GM23338 (cell line): ENCODE results near the gene FMN1. TPM values are rescaled to one million over a fixed set of nuclear protein-coding genes. Genes with fewer than 3 reads are reported as not detected.

Experiments used
- ATAC-seq: fragments of 200-7000 bp; cut with Tn5 transposase; 3 replicates; pipeline ENCODE4 v1.9.1; 2020
- DNase-seq: peaks from one replicate; pipeline ENCODE4 v3.0.0-alpha.2; 2015; ENCODE audit warnings: low spot score
- H2AFZ ChIP-seq: fragments of 200-600 bp; sonication (generic); 2 replicates; pipeline ENCODE4 v1.8.0; 2016; ENCODE audit warnings: antibody characterized with exemption, mild to moderate bottlenecking, moderate library complexity
- H3F3A ChIP-seq: fragments of 200-600 bp; sonication (generic); replicated peaks from 2 replicates; pipeline ENCODE4 v1.8.0; 2017; ENCODE audit warnings: antibody characterized with exemption, mixed run types, low read depth
- H3K27ac ChIP-seq: fragments of 200-600 bp; sonication (generic); 2 replicates; pipeline ENCODE4 v1.6.1; 2016; ENCODE audit warnings: low read depth
- H3K27me3 ChIP-seq: fragments of 200-600 bp; sonication (generic); 2 replicates; pipeline ENCODE4 v1.8.0; 2016; ENCODE audit warnings: mild to moderate bottlenecking, mixed run types, moderate library complexity; ENCODE audit not compliant: insufficient read depth
- H3K36me3 ChIP-seq: fragments of 200-600 bp; sonication (generic); 2 replicates; pipeline ENCODE4 v1.8.0; 2016; ENCODE audit warnings: mild to moderate bottlenecking; ENCODE audit not compliant: insufficient read depth
- H3K4me1 ChIP-seq: fragments of 200-600 bp; sonication (generic); 2 replicates; pipeline ENCODE4 v1.8.0; 2016; ENCODE audit warnings: mild to moderate bottlenecking, moderate library complexity; ENCODE audit not compliant: insufficient read depth
- H3K4me2 ChIP-seq: fragments of 200-600 bp; sonication (generic); 2 replicates; pipeline ENCODE4 v1.7.1; 2017; ENCODE audit warnings: mixed run types
- H3K4me3 ChIP-seq: fragments of 200-600 bp; sonication (generic); 2 replicates; pipeline ENCODE4 v1.6.1; 2016; ENCODE audit warnings: mixed run types
- H3K79me2 ChIP-seq: fragments of 200-600 bp; sonication (generic); replicated peaks from 2 replicates; pipeline ENCODE4 v1.8.0; 2017; ENCODE audit warnings: mild to moderate bottlenecking; ENCODE audit not compliant: insufficient read depth
- H3K9me2 ChIP-seq: fragments of 200-600 bp; sonication (generic); 2 replicates; pipeline ENCODE4 v1.8.0; 2017; ENCODE audit not compliant: insufficient read depth
- H4K20me1 ChIP-seq: fragments of 200-600 bp; sonication (generic); replicated peaks from 2 replicates; pipeline ENCODE4 v1.8.0; 2017; ENCODE audit warnings: mild to moderate bottlenecking; ENCODE audit not compliant: insufficient read depth
- H3K27ac Mint-ChIP-seq: 2 replicates; pipeline ENCODE4 v1.8.0; 2020; ENCODE audit warnings: inconsistent platforms, mild to moderate bottlenecking, moderate library complexity, mixed read lengths
- H3K27me3 Mint-ChIP-seq: 3 replicates; pipeline ENCODE4 v1.8.0; 2022; ENCODE audit warnings: low read depth, mild to moderate bottlenecking, moderate library complexity, mixed read lengths, inconsistent platforms; ENCODE audit not compliant: insufficient read depth, poor library complexity
- H3K36me3 Mint-ChIP-seq: 3 replicates; pipeline ENCODE4 v1.8.0; 2021; ENCODE audit warnings: low read depth, mild to moderate bottlenecking, inconsistent platforms, moderate library complexity, mixed read lengths
- H3K4me1 Mint-ChIP-seq: 3 replicates; pipeline ENCODE4 v1.8.0; 2020; ENCODE audit warnings: mild to moderate bottlenecking, inconsistent platforms, mixed read lengths
- H3K4me3 Mint-ChIP-seq: 3 replicates; pipeline ENCODE4 v1.8.0; 2021; ENCODE audit warnings: moderate library complexity, mild to moderate bottlenecking, inconsistent platforms, mixed read lengths
- H3K9me3 Mint-ChIP-seq: 3 replicates; pipeline ENCODE4 v1.8.0; 2020; ENCODE audit warnings: moderate library complexity, mild to moderate bottlenecking, inconsistent platforms, mixed read lengths
- CREB1 ChIP-seq: fragments of 250-450 bp; sonication (Bioruptor Pico); IDR thresholded peaks from 2 replicates; pipeline ENCODE4 v1.5.0; 2020; ENCODE audit warnings: low read depth, mild to moderate bottlenecking, moderate library complexity
- CTCF ChIP-seq, 2 experiments: fragments of 200-600 bp in 1 of 2; sonication (generic) in 1 of 2; conservative IDR thresholded peaks; 2 replicates each; pipeline versions ENCODE4 v1.5.1 to v1.6.1; 2016 to 2017; ENCODE audit warnings: antibody characterized with exemption in 2 of 2, low read depth in 2 of 2, mild to moderate bottlenecking in 2 of 2, moderate library complexity in 1 of 2
- ETS1 ChIP-seq: IDR thresholded peaks from 2 replicates; pipeline ENCODE4 v1.6.1; 2016; ENCODE audit warnings: antibody characterized with exemption
- EZH2 ChIP-seq: fragments of 200-600 bp; sonication (generic); IDR thresholded peaks from one replicate; pipeline ENCODE4 v1.8.0; 2017; ENCODE audit warnings: antibody characterized with exemption, mild to moderate bottlenecking, low read depth; ENCODE audit not compliant: unreplicated experiment
- EZH2phosphoT487 ChIP-seq: fragments of 200-600 bp; sonication (generic); IDR thresholded peaks from one replicate; pipeline ENCODE4 v1.8.1; 2018; ENCODE audit warnings: antibody characterized with exemption; ENCODE audit not compliant: unreplicated experiment
- JUNB ChIP-seq: IDR thresholded peaks from one replicate; pipeline ENCODE4 v1.6.1; 2016; ENCODE audit warnings: antibody characterized with exemption; ENCODE audit not compliant: unreplicated experiment
- NANOG ChIP-seq: IDR thresholded peaks from 2 replicates; pipeline ENCODE4 v1.6.1; 2016; ENCODE audit warnings: antibody characterized with exemption, borderline replicate concordance
- POLR2AphosphoS5 ChIP-seq: IDR thresholded peaks from 2 replicates; pipeline ENCODE4 v1.6.1; 2016; ENCODE audit warnings: antibody characterized with exemption, low read depth
- REST ChIP-seq: IDR thresholded peaks from one replicate; pipeline ENCODE4 v1.6.1; 2018; ENCODE audit warnings: antibody characterized with exemption; ENCODE audit not compliant: unreplicated experiment
- STAT1 ChIP-seq: IDR thresholded peaks from one replicate; pipeline ENCODE4 v1.6.1; 2016; ENCODE audit warnings: antibody characterized with exemption; ENCODE audit not compliant: unreplicated experiment
- ZNF114 ChIP-seq: fragments of 250-450 bp; sonication (Bioruptor Pico); IDR thresholded peaks from 2 replicates; pipeline ENCODE4 v1.5.0; 2020; ENCODE audit warnings: mild to moderate bottlenecking, moderate library complexity
- ZNF331 ChIP-seq: fragments of 250-450 bp; sonication (Bioruptor Pico); IDR thresholded peaks from 2 replicates; pipeline ENCODE4 v1.5.0; 2020; ENCODE audit warnings: low read depth, mild to moderate bottlenecking, moderate library complexity
- ZNF462 ChIP-seq: fragments of 250-450 bp; sonication (Bioruptor Pico); IDR thresholded peaks from 2 replicates; pipeline ENCODE4 v1.5.0; 2020; ENCODE audit warnings: mild to moderate bottlenecking, moderate library complexity
- polyA plus RNA-seq: library from polyadenylated mRNA; unstranded; fragments of >200 nt; fragmentation: Nextera tagmentation; extraction: Ambion mirVana; gene quantifications from 2 replicates; pipeline ENCODE4 v1.2.1, GENCODE V29; 2016
- total RNA-seq: library from RNA; depleted of rRNA; stranded (reverse); fragments of >200 nt; shearing (Covaris generic); gene quantifications from 2 replicates; pipeline ENCODE4 v1.2.3, GENCODE V29; 2014

Gene FMN1
- total and polyA plus RNA-seq, 2 experiments from 2014 or later: 1.2 to 1.6 TPM

- Histone ChIP-seq H3K27ac (no peak overlapping the region), H3K4me2 (no peak overlapping the region), H3K9me2 (no peaks in the 10 kb centered on the region; the same call in 1 of the 2 replicates), H3K79me2 (no peaks in the 10 kb centered on the region), H3K27me3 (peaks cover 8% of the 10 kb centered on the region; the same call in 1 of the 2 replicates), H3K4me1 (peaks cover 40% of the 10 kb centered on the region), H2AFZ (no peak overlapping the region), H3K36me3 (no peaks in the 10 kb centered on the region), H4K20me1 (no peaks in the 10 kb centered on the region), H3K4me3 (no peak overlapping the region), H3F3A (no peaks in the 10 kb centered on the region)
- Mint-ChIP-seq H3K36me3 (no peaks in the 10 kb centered on the region), H3K4me3 (no peak overlapping the region), H3K9me3 (no peaks in the 10 kb centered on the region), H3K27me3 (peaks cover 8% of the 10 kb centered on the region), H3K4me1 (peaks cover 39% of the 10 kb centered on the region), H3K27ac (no peak overlapping the region)
- DNase-seq (peak; percentile 26), ATAC-seq (no peak)
- no peak for TF ChIP-seq EZH2phosphoT487
- no peak for TF ChIP-seq REST
- TF ChIP-seq CREB1 (CRISPR knock-in tag): no peak
- TF ChIP-seq POLR2AphosphoS5: no peak
- no peak for TF ChIP-seq EZH2
- TF ChIP-seq ZNF462 (CRISPR knock-in tag): no peak
- no peak for TF ChIP-seq NANOG
- no peak for TF ChIP-seq ZNF114 (CRISPR knock-in tag)
- no peak for TF ChIP-seq ZNF331 (CRISPR knock-in tag)
- TF ChIP-seq STAT1: no peak
- no peak for TF ChIP-seq CTCF (conservative IDR thresholded peaks at IDR 0.05; ENCODE audit: low read depth in 2 of 2)
- TF ChIP-seq ETS1: no peak
- TF ChIP-seq JUNB: no peak
Observed at GRCh38 chr15:32901995-32902394, 292.5 kb downstream of the FMN1 start.
